ENCODE data around the gene CECR2.

CECR2 gene

DNA sequence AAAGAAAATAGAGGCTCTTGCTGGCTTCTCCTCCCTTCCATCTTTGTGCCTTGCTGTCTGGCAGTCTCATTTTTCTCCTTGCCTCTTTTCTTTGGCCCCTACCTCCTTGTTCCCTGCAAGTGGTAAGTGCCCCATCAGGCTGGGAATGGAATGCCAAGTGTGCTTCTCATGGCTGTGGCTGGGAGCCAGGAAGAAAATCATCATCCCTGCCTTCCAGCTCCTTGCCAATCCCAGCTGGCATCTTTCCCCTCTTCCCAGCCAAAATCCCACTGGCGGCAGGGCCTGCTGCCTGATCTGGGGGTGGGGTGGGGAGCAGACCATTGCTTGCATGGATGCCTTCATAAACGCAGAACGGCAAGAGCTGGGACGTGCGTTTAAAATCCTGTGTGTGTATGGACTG, 167.0 kb downstream of the CECR2 start:
- no peak for DNase-seq

DNA sequence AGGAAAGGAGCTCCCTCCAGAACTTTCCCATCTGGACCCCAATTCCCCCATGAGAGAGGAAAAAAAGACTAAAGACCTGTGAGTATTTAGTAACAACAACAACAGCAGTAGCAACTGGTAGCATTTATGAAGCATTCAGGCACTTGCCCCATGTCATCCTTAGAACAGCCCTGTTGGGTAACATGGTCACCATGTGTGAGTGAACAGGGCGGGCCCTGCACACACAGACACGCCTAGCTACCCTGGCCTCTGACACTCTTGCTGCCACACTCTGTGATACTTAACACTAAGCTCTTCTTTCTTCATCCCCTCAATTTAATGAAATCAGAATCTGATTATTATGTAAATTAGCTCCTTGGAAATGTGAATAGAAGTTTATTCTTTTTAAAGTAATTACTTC, 167.9 kb downstream of the CECR2 start:
- DNase-seq, result no peak
- Histone ChIP-seq H3K27ac (ENCODE audit: low read length) (no peak overlapping the region), H3F3A (ENCODE audit: insufficient read depth, low read length) (no peaks in the 10 kb centered on the region), H3K9me3 (replicated peaks; ENCODE audit: insufficient read depth, low read length) (no peaks in the 10 kb centered on the region), H3K27me3 (replicated peaks; ENCODE audit: insufficient read depth, low read length) (no peaks in the 10 kb centered on the region), H3K36me3 (replicated peaks; ENCODE audit: insufficient read depth, low read length) (no peaks in the 10 kb centered on the region), H3K9ac (ENCODE audit: low read length) (no peak overlapping the region), H3K4me1 (ENCODE audit: low read length) (no peaks in the 10 kb centered on the region), H3K9me2 (replicated peaks; ENCODE audit: insufficient read depth, low read length) (no peaks in the 10 kb centered on the region), H3K4me2 (ENCODE audit: low read depth, low read length) (no peak overlapping the region), H2AFZ (ENCODE audit: low read length) (no peak overlapping the region), H3K4me3 (ENCODE audit: low read length) (no peak overlapping the region), H3K79me2 (ENCODE audit: low read length) (no peaks in the 10 kb centered on the region), H4K20me1 (ENCODE audit: insufficient read depth, low read length) (no peaks in the 10 kb centered on the region)
- TF ChIP-seq EZH2 (optimal IDR thresholded peaks at IDR 0.05; ENCODE audit: low read depth, low read length), result no peak
- TF ChIP-seq, protein P1, sequence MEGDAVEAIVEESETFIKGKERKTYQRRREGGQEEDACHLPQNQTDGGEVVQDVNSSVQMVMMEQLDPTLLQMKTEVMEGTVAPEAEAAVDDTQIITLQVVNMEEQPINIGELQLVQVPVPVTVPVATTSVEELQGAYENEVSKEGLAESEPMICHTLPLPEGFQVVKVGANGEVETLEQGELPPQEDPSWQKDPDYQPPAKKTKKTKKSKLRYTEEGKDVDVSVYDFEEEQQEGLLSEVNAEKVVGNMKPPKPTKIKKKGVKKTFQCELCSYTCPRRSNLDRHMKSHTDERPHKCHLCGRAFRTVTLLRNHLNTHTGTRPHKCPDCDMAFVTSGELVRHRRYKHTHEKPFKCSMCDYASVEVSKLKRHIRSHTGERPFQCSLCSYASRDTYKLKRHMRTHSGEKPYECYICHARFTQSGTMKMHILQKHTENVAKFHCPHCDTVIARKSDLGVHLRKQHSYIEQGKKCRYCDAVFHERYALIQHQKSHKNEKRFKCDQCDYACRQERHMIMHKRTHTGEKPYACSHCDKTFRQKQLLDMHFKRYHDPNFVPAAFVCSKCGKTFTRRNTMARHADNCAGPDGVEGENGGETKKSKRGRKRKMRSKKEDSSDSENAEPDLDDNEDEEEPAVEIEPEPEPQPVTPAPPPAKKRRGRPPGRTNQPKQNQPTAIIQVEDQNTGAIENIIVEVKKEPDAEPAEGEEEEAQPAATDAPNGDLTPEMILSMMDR (IDR thresholded peaks at IDR 0.05; ENCODE audit: low read length), result no peak
- TF ChIP-seq EZH2phosphoT487 (IDR thresholded peaks at IDR 0.05; ENCODE audit: low read length), result no peak

More for the DNA sequence above, 167.0 kb downstream of the CECR2 start:
- Histone ChIP-seq H2AFZ (ENCODE audit: low read length) (no peak overlapping the region), H3K27ac (ENCODE audit: low read length) (no peak overlapping the region), H4K20me1 (ENCODE audit: insufficient read depth, low read length) (no peaks in the 10 kb centered on the region), H3K4me3 (ENCODE audit: low read length) (no peak overlapping the region), H3K27me3 (replicated peaks; ENCODE audit: insufficient read depth, low read length) (no peaks in the 10 kb centered on the region), H3K4me2 (ENCODE audit: low read depth, low read length) (no peak overlapping the region), H3F3A (ENCODE audit: insufficient read depth, low read length) (no peaks in the 10 kb centered on the region), H3K9me3 (replicated peaks; ENCODE audit: insufficient read depth, low read length) (no peaks in the 10 kb centered on the region), H3K4me1 (ENCODE audit: low read length) (no peaks in the 10 kb centered on the region), H3K79me2 (ENCODE audit: low read length) (no peaks in the 10 kb centered on the region), H3K36me3 (replicated peaks; ENCODE audit: insufficient read depth, low read length) (no peaks in the 10 kb centered on the region), H3K9ac (ENCODE audit: low read length) (no peak overlapping the region), H3K9me2 (replicated peaks; ENCODE audit: insufficient read depth, low read length) (no peaks in the 10 kb centered on the region)
- TF ChIP-seq EZH2phosphoT487 (IDR thresholded peaks at IDR 0.05; ENCODE audit: low read length), result no peak
- TF ChIP-seq, protein P1 (IDR thresholded peaks at IDR 0.05; ENCODE audit: low read length), result no peak
- no peak for TF ChIP-seq EZH2 (optimal IDR thresholded peaks at IDR 0.05; ENCODE audit: low read depth, low read length)

DNA sequence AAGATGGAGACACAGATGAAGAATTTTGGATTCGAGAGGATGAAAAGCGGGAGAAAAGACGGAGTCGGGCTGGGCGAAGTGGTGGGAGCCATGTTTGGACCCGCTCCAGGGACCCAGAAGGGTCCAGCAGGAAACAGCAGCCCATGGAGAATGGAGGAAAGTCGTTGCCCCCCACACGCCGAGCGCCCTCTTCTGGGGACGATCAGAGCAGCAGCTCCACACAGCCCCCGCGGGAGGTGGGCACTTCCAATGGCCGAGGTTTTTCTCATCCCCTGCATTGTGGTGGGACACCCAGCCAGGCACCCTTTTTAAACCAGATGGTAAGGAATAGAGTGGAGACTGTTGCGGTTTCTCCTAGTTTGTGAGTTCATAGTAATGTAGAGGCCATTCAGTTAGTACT, 171.2 kb downstream of the CECR2 start:
- no peak for DNase-seq
- no peak overlapping the region for H3K4me2 ChIP-seq (ENCODE audit: low read depth, low read length)

More for the DNA sequence above, 171.2 kb downstream of the CECR2 start:
- no peaks in the 10 kb centered on the region for H3K79me2 ChIP-seq (ENCODE audit: low read length)
- no peak overlapping the region for H3K27ac ChIP-seq (ENCODE audit: low read length)
- no peaks in the 10 kb centered on the region for H3K4me1 ChIP-seq (ENCODE audit: low read length)
- TF ChIP-seq, protein P1 (IDR thresholded peaks at IDR 0.05; ENCODE audit: low read length), result peak; percentile 12
- no peak for TF ChIP-seq EZH2phosphoT487 (IDR thresholded peaks at IDR 0.05; ENCODE audit: low read length)
- H3K36me3 ChIP-seq (replicated peaks; ENCODE audit: insufficient read depth, low read length), result no peaks in the 10 kb centered on the region
- H3K4me3 ChIP-seq (ENCODE audit: low read length), result no peak overlapping the region
- H3F3A ChIP-seq (ENCODE audit: insufficient read depth, low read length), result no peaks in the 10 kb centered on the region
- H3K9me3 ChIP-seq (replicated peaks; ENCODE audit: insufficient read depth, low read length), result no peaks in the 10 kb centered on the region
- no peaks in the 10 kb centered on the region for H4K20me1 ChIP-seq (ENCODE audit: insufficient read depth, low read length)
- H3K27me3 ChIP-seq (replicated peaks; ENCODE audit: insufficient read depth, low read length), result no peaks in the 10 kb centered on the region
- no peaks in the 10 kb centered on the region for H3K9me2 ChIP-seq (replicated peaks; ENCODE audit: insufficient read depth, low read length)
- no peak overlapping the region for H2AFZ ChIP-seq (ENCODE audit: low read length)
- H3K9ac ChIP-seq (ENCODE audit: low read length), result no peak overlapping the region
